BJ (cell line): Measurements from ENCODE around the gene TCN1. TPM values are rescaled to one million over a fixed set of nuclear protein-coding genes. Genes with fewer than 3 reads are reported as not detected.
A peak's percentile ranks its signal among the peaks of the same experiment; 100 is the strongest.

ENCODE experiments used
- CTCF ChIA-PET: fragments of 350-600 bp; formaldehyde crosslinking; extraction: SDS; loops from one replicate; lab custom pipeline; 2021; ENCODE audit warnings: antibody characterized with exemption, inconsistent platforms; lab: Yijun Ruan, JAX
- POLR2A ChIA-PET: fragments of 300-600 bp; sonication (Branson Sonifier 250); formaldehyde crosslinking; extraction: SDS; loops from one replicate; lab custom pipeline; 2021; ENCODE audit warnings: antibody characterized with exemption; lab: Charles Lee
- DNase-seq: peaks from one replicate; pipeline ENCODE4 v3.0.0-alpha.2; 2011; ENCODE audit warnings: low read depth
- H3K27me3 ChIP-seq: 2 replicates; pipeline ENCODE4 v1.6.0; 2011; ENCODE audit warnings: low read length; ENCODE audit not compliant: control insufficient read depth, insufficient read depth
- H3K36me3 ChIP-seq: 2 replicates; pipeline ENCODE4 v1.5.1; 2011; ENCODE audit warnings: low read length; ENCODE audit not compliant: control insufficient read depth, insufficient read depth
- H3K4me3 ChIP-seq: 2 replicates; pipeline ENCODE4 v1.5.1; 2011; ENCODE audit warnings: low read depth, mild to moderate bottlenecking, control low read depth, low read length
- polyA plus RNA-seq: library from polyadenylated mRNA; depleted of rRNA; stranded (reverse); fragments of >200 nt; gene quantifications from 2 replicates; pipeline ENCODE4 v1.2.3, GENCODE V29; 2011; rRNA removed
- TF ChIP-seq, protein P1 (sequence below): IDR thresholded peaks from 2 replicates; pipeline ENCODE4 v1.5.1; 2011; ENCODE audit warnings: low read depth, mild to moderate bottlenecking, control low read depth, inconsistent platforms, low read length, moderate library complexity; ENCODE audit not compliant: insufficient read depth

Gene TCN1
- polyA plus RNA-seq, 1 experiment: not detected

DNA sequence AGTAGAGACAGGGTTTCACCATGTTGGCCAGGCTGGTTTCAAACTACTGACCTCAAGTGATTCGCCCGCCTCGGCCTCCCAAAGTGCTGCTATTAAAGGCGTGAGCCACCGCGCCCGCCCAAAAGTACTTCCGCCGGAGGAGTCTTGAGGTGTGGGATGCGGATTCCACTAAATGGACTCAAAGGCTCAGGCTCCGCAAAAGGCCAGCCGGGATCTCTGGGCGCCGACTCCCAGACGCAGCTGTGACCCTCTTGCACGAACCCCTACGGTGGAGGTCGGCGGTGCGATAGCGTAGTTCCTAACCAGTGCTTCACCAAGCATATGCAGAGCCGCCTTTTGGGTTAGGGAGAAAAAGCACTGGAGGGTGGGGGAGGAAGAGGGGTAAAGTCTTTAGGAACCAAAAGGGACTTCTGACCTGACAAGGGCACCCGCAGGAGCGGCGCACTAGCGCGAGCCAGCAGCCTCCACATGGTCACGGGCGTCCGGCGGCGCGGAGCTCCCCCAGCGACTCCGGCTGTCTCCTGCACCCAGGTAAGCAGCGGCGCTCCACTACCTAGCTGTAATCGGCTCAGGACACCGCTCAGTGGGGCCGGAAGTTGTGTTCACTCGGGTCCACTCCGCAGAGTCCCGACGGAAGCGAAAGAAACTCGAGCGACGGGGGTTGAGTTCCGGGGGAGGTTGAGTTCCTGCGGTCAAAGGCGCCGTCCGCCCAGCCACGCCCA, 55.9 kb downstream of the TCN1 start, which contains the start of gene MRPL16:
TSS of gene MRPL16 (minus strand) at position 590 of the 722 bp plus-strand sequence. CDS start at position 470, 120 bp downstream.
- CTCF ChIA-PET: interaction anchor here (1.7 to 15.7 kb wide), 2 partner anchors 10 to 56 kb away, joined by 5 to 181 read pairs; partner anchors contain the start of gene STX3

DNA sequence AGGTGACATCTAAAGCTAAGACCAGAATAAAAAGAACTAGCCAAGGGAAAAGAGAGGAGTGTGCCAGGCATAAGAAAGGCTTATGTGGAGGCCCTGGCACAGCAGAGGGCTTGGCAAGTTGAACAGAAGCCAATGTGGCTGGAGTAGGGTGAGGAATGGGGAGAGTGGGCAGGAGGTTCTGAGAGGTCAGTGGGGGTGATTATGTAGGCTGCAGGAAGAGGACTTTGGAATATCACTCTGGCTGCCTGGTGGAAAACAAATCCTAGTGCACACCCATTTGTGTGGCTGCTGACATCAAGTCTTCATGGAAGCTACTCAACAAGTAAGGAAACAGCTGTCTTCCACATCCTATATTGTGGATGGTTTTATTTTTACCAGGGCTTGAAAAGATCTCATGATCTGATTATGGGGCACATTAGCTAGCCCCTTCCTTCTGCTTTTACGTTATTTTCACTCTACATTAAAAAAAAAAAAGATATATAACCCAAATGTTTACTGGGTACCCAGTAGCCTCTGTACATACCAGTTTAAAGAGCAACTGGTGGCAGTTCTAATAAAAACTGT, 59.2 kb downstream of the TCN1 start:
- CTCF ChIA-PET: interaction anchor here (15.7 kb wide), 1 partner anchor 53 kb away, joined by 181 read pairs; the partner anchor contains the start of gene STX3
- TF ChIP-seq, protein P1, sequence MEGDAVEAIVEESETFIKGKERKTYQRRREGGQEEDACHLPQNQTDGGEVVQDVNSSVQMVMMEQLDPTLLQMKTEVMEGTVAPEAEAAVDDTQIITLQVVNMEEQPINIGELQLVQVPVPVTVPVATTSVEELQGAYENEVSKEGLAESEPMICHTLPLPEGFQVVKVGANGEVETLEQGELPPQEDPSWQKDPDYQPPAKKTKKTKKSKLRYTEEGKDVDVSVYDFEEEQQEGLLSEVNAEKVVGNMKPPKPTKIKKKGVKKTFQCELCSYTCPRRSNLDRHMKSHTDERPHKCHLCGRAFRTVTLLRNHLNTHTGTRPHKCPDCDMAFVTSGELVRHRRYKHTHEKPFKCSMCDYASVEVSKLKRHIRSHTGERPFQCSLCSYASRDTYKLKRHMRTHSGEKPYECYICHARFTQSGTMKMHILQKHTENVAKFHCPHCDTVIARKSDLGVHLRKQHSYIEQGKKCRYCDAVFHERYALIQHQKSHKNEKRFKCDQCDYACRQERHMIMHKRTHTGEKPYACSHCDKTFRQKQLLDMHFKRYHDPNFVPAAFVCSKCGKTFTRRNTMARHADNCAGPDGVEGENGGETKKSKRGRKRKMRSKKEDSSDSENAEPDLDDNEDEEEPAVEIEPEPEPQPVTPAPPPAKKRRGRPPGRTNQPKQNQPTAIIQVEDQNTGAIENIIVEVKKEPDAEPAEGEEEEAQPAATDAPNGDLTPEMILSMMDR: no peak

More for the DNA sequence above, 55.9 kb downstream of the TCN1 start, which contains the start of gene MRPL16:
- DNase-seq: no peak
- POLR2A ChIA-PET: interaction anchor here (0.5 kb wide), 1 partner anchor 253 kb away, joined by 3 read pairs; no protein-coding TSS in a partner anchor
- Histone ChIP-seq H3K4me3 (peak within 1 kb of the TSS; percentile 99), H3K36me3 (peaks cover 12% of the 10 kb centered on the region), H3K27me3 (no peaks in the 10 kb centered on the region)
- TF ChIP-seq, protein P1: no peak

DNA sequence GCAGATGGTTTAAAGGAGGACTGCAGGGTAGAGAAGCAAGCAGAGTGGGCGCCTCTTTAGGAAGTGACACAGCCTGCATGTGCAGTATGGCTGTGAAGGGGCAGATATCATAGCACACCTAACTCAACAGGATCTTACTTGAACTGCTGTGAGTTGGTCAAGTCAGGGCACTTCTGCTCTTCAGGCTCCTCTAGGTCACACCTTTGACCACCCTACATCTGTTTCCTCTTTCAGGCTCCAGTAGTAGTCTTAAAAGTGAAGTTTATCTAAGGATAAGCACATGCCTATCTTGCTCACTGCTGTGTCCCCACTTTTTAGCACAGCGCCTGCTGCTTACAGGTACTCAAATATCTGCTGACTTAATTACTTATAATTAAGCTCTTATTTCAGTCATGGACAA, 62.2 kb downstream of the TCN1 start:
- TF ChIP-seq, protein P1: no peak
- ChIA-PET CTCF (interaction anchor here (15.7 kb wide), 1 partner anchor 49 kb away, joined by 181 read pairs; the partner anchor contains the start of gene STX3), POLR2A (no interaction called here)
- Histone ChIP-seq H3K4me3 (no peak overlapping the region), H3K36me3 (peaks cover 17% of the 10 kb centered on the region), H3K27me3 (no peaks in the 10 kb centered on the region)
- no peak for DNase-seq

More for the DNA sequence above, 59.2 kb downstream of the TCN1 start:
- POLR2A ChIA-PET: no interaction called here
- no peaks in the 10 kb centered on the region for H3K27me3 ChIP-seq
- H3K4me3 ChIP-seq: no peak overlapping the region
- H3K36me3 ChIP-seq: peaks cover 15% of the 10 kb centered on the region
- no peak for DNase-seq

Other genes starting within 250 kb of the TCN1 start
- gene PATL1, start 197.4 kb downstream of the TCN1 start, polyA plus RNA-seq: 33.6 and 34.3 TPM in 2 replicates
- gene OR10V1, start 152.6 kb downstream of the TCN1 start, polyA plus RNA-seq: not detected in 2 replicates
- 8.8 and 11.4 TPM in 2 replicates for gene STX3, start 111.1 kb downstream of the TCN1 start, polyA plus RNA-seq
- 46.6 and 47.0 TPM in 2 replicates for gene MRPL16, start 55.7 kb downstream of the TCN1 start, polyA plus RNA-seq
- gene CBLIF, start 21.0 kb downstream of the TCN1 start, polyA plus RNA-seq: not detected in 2 replicates
- not detected in 2 replicates for gene OOSP3, start 12.3 kb upstream of the TCN1 start, polyA plus RNA-seq
- gene OOSP1, start 71.9 kb upstream of the TCN1 start, polyA plus RNA-seq: not detected in 2 replicates
- gene OOSP4A, start 97.5 kb upstream of the TCN1 start, polyA plus RNA-seq: not detected in 2 replicates
- gene OOSP4B, start 150.7 kb upstream of the TCN1 start, polyA plus RNA-seq: not detected in 2 replicates
- not detected in 2 replicates for gene OOSP2, start 173.9 kb upstream of the TCN1 start, polyA plus RNA-seq
- not detected in 2 replicates for gene MS4A3, start 190.2 kb upstream of the TCN1 start, polyA plus RNA-seq
- not detected in 2 replicates for gene MS4A2, start 222.2 kb upstream of the TCN1 start, polyA plus RNA-seq